ENCODE results near the gene ERCC3. TPM values are rescaled to one million over a fixed set of nuclear protein-coding genes. Genes with fewer than 3 reads are reported as not detected.

The ERCC3 gene
- total and polyA plus RNA-seq, 8 donors, result 31.0 to 85.4 (median 74.5) TPM

DNA sequence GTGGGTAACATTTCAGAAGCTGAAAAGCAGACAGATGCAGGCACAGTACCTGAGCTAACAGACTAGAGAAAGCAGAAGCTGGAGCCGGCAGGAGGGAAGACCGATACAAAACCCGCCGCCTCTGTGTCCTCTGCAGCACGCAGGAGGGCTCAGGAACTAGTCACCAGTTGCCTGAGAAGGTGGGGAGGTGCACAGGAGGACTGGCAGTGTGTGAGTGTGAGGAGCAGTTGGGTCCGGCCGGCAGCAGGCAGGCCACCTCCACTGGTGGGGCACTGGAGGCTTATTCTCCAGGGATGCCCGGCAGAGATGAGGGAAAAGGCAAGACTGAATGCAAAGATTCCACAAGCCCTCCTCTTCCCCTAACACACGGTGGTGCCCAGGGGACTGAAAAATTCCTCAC is 18.2 kb downstream of the ERCC3 start:
- no peak for DNase-seq
- Histone ChIP-seq H3K4me3 (no peak overlapping the region), H3K36me3 (peaks cover 0 to 100% of the 10 kb centered on the region in 2 donors), H3K4me1 (peaks cover 0 to 3% of the 10 kb centered on the region in 2 donors), H3K9me3 (no peaks in the 10 kb centered on the region), H3K27me3 (no peaks in the 10 kb centered on the region), H3K27ac (no peak overlapping the region)
- ATAC-seq, result no peak
- no peak for TF ChIP-seq CTCF (IDR thresholded peaks at IDR 0.05)
- intact Hi-C loops (cut with DNase I), result no loop called here

DNA sequence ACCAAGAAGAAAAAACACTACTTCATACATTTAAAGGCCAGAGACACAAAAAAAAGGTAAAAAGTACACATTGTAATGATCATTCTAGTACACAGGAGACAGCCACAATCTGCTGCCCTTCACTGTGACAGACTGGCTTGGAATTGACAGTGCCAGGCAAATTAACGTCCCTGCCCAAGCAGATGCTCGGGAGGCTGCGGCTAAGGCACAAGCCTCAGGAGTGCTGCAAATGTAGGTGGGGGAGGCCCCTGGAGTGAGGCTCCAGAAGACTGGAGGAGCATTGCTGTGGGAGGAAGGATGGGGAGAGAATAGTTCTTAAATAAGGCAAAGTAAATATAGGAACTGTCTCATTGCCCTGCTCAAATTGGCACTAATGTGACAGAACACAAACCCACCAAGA is 18.6 kb downstream of the ERCC3 start:
- DNase-seq (no peak), ATAC-seq (no peak)
- no peak overlapping the region for H3K4me3 ChIP-seq
- no peaks in the 10 kb centered on the region for H3K9me3 ChIP-seq
- H3K4me1 ChIP-seq, result peaks cover 0 to 3% of the 10 kb centered on the region in 2 donors
- no peak overlapping the region for H3K27ac ChIP-seq
- H3K36me3 ChIP-seq, result peaks cover 0 to 100% of the 10 kb centered on the region in 2 donors
- TF ChIP-seq CTCF (IDR thresholded peaks at IDR 0.05), result no peak
- H3K27me3 ChIP-seq, result no peaks in the 10 kb centered on the region
- intact Hi-C loops (cut with DNase I), result no loop called here

DNA sequence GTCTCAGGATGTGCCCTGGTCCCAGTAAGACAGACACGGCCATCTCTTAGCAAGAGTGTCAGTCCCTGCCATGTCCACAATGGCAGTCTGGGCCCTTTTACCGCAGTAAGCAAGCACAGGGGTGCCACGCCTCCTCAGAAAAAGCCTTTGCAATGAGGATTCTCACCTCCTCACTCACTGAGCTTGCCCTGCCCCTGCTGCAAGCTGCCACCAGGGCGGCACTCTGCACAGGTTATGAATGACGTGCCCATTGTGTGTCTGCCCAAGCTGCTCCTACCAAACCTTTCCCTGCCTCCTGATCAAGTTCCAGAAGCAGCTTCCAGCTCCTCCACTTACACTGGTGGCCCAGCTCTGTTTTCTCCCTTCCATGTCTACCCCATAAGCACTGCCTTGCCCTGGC is 23.3 kb downstream of the ERCC3 start:
- peaks cover 0 to 92% of the 10 kb centered on the region in 2 donors for H3K36me3 ChIP-seq
- no peaks in the 10 kb centered on the region for H3K4me1 ChIP-seq
- intact Hi-C loops (cut with DNase I), result no loop called here
- no peak overlapping the region for H3K4me3 ChIP-seq
- ATAC-seq (no peak), DNase-seq (no peak)
- no peak for TF ChIP-seq CTCF (IDR thresholded peaks at IDR 0.05)
- no peaks in the 10 kb centered on the region for H3K9me3 ChIP-seq
- H3K27me3 ChIP-seq, result no peaks in the 10 kb centered on the region
- no peak overlapping the region for H3K27ac ChIP-seq

GRCh38 chr2:127261804-127262406 is 32.0 kb downstream of the ERCC3 start:
- intact Hi-C loops (cut with DNase I), result no loop called here
- Histone ChIP-seq H3K4me3 (no peak overlapping the region), H3K27me3 (no peaks in the 10 kb centered on the region), H3K27ac (no peak overlapping the region), H3K4me1 (no peaks in the 10 kb centered on the region), H3K9me3 (no peaks in the 10 kb centered on the region), H3K36me3 (peaks cover 0 to 65% of the 10 kb centered on the region in 2 donors)
- no peak for TF ChIP-seq CTCF (IDR thresholded peaks at IDR 0.05)
- no peak for ATAC-seq
- DNase-seq, result peak in 2 of 4 donors; percentile 38 to 63

GRCh38 chr2:127259355-127259754 is 34.6 kb downstream of the ERCC3 start:
- Histone ChIP-seq H3K9me3 (no peaks in the 10 kb centered on the region), H3K4me1 (no peaks in the 10 kb centered on the region), H3K36me3 (peaks cover 0 to 74% of the 10 kb centered on the region in 2 donors), H3K27me3 (no peaks in the 10 kb centered on the region), H3K4me3 (no peak overlapping the region), H3K27ac (no peak overlapping the region)
- ATAC-seq (no peak), DNase-seq (no peak)
- intact Hi-C loops (cut with DNase I), result no loop called here
- no peak for TF ChIP-seq CTCF (IDR thresholded peaks at IDR 0.05)

Data from left lung (tissue), 10 donors.